GM18508 (cell line): ENCODE results near the gene VEGFA.

Experiments
- ATAC-seq: cut with Tn5 transposase; IDR thresholded peaks from one replicate; pipeline ENCODE4 v1.9.1; 2021; ENCODE audit warnings: moderate number of reproducible peaks; ENCODE audit not compliant: insufficient read depth, unreplicated experiment

The VEGFA gene

GRCh38 chr6:43758617-43759050, 11.4 kb upstream of the VEGFA start:
- ATAC-seq: no peak

GRCh38 chr6:43759136-43759906, 10.7 kb upstream of the VEGFA start:
- ATAC-seq: no peak

- ATAC-seq: no peak
These were observed 10.2 kb upstream of the VEGFA start for GRCh38 chr6:43759907-43760206.

GRCh38 chr6:43760210-43761168, 9.5 kb upstream of the VEGFA start:
- ATAC-seq: no peak

GRCh38 chr6:43761666-43762409, 8.2 kb upstream of the VEGFA start:
- no peak for ATAC-seq

GRCh38 chr6:43762410-43762768, 7.6 kb upstream of the VEGFA start:
- ATAC-seq: no peak

GRCh38 chr6:43762966-43763695, 6.9 kb upstream of the VEGFA start:
- no peak for ATAC-seq

GRCh38 chr6:43763812-43764522, 6.0 kb upstream of the VEGFA start:
- no peak for ATAC-seq

- ATAC-seq: no peak
These were observed 5.2 kb upstream of the VEGFA start for GRCh38 chr6:43764772-43765171.

- ATAC-seq: no peak
These were observed 4.1 kb upstream of the VEGFA start for GRCh38 chr6:43765776-43766499.

GRCh38 chr6:43766500-43766853, 3.5 kb upstream of the VEGFA start:
- no peak for ATAC-seq

- ATAC-seq: no peak
These were observed 3.0 kb upstream of the VEGFA start for GRCh38 chr6:43766964-43767461.

- no peak for ATAC-seq
These were observed 2.2 kb upstream of the VEGFA start for GRCh38 chr6:43767553-43768505.

GRCh38 chr6:43768506-43768860, 1.5 kb upstream of the VEGFA start:
- no peak for ATAC-seq

- no peak for ATAC-seq
These were observed 957 bp upstream of the VEGFA start for GRCh38 chr6:43768983-43769525.

- no peak for ATAC-seq
These were observed 580 bp downstream of the VEGFA start for GRCh38 chr6:43770372-43771209.
